Measurements from ENCODE around the gene EZH2.

GRCh38 chr7:148865283-148865682 lies 18.8 kb downstream of the EZH2 start:
- no peak for TF ChIP-seq CTCF (conservative IDR thresholded peaks at IDR 0.05; ENCODE audit: low read length)
- no peak for TF ChIP-seq EZH2phosphoT487 (IDR thresholded peaks at IDR 0.05; ENCODE audit: borderline replicate concordance, low read depth, low read length)

Measured in OCI-LY7 (cell line).